Mesendoderm (in vitro differentiated cells): ENCODE measurements around the gene COX8C.

Experiments used
- DNase-seq: peaks from one replicate; pipeline ENCODE4 v3.0.0; 2013
- H2AK5ac ChIP-seq: 2 replicates; pipeline ENCODE4 v1.6.1; 2013; ENCODE audit warnings: low read length, inconsistent platforms
- H2BK120ac ChIP-seq: 2 replicates; pipeline ENCODE4 v1.6.1; 2013; ENCODE audit warnings: low read depth, mild to moderate bottlenecking, low read length, moderate library complexity, mixed read lengths
- H2BK15ac ChIP-seq: replicated peaks from 2 replicates; pipeline ENCODE4 v1.6.1; 2013; ENCODE audit warnings: low read depth, mild to moderate bottlenecking, moderate library complexity
- H2BK5ac ChIP-seq: 2 replicates; pipeline ENCODE4 v1.6.1; 2013; ENCODE audit warnings: low read length, inconsistent platforms
- H3K18ac ChIP-seq: 2 replicates; pipeline ENCODE4 v1.6.1; 2013; ENCODE audit warnings: mild to moderate bottlenecking, low read length, mixed read lengths
- H3K23ac ChIP-seq: one replicate; pipeline ENCODE4 v1.6.1; 2013; ENCODE audit warnings: low read length
- H3K27ac ChIP-seq: 2 replicates; pipeline ENCODE4 v1.5.1; 2013; ENCODE audit warnings: low read depth, mild to moderate bottlenecking, inconsistent platforms, low read length, moderate library complexity
- H3K27me3 ChIP-seq: 2 replicates; pipeline ENCODE4 v1.6.1; 2013; ENCODE audit warnings: low read length, control low read depth, mild to moderate bottlenecking, inconsistent platforms; ENCODE audit not compliant: insufficient read depth, poor library complexity
- H3K36me3 ChIP-seq: 2 replicates; pipeline ENCODE4 v1.6.1; 2013; ENCODE audit warnings: low read length, inconsistent platforms; ENCODE audit not compliant: control insufficient read depth, insufficient read depth
- H3K4ac ChIP-seq: one replicate; pipeline ENCODE4 v1.6.1; 2013; ENCODE audit warnings: low read depth, mild to moderate bottlenecking, low read length, moderate library complexity
- H3K4me1 ChIP-seq: 2 replicates; pipeline ENCODE4 v1.6.1; 2013; ENCODE audit warnings: low read depth, low read length, inconsistent platforms; ENCODE audit not compliant: control insufficient read depth
- H3K4me2 ChIP-seq: 2 replicates; pipeline ENCODE4 v1.6.1; 2013; ENCODE audit warnings: low read length
- H3K4me3 ChIP-seq: 2 replicates; pipeline ENCODE4 v1.5.1; 2013; ENCODE audit warnings: mild to moderate bottlenecking, low read length
- H3K56ac ChIP-seq: one replicate; pipeline ENCODE4 v1.6.1; 2013; ENCODE audit warnings: low read length
- H3K79me1 ChIP-seq: 2 replicates; pipeline ENCODE4 v1.6.1; 2013; ENCODE audit warnings: low read length, inconsistent platforms
- H3K79me2 ChIP-seq: 2 replicates; pipeline ENCODE4 v1.6.1; 2013; ENCODE audit warnings: mild to moderate bottlenecking, low read length; ENCODE audit not compliant: control insufficient read depth, insufficient read depth
- H3K9ac ChIP-seq: 2 replicates; pipeline ENCODE4 v1.6.1; 2013; ENCODE audit warnings: low read length, inconsistent platforms
- H4K5ac ChIP-seq: one replicate; pipeline ENCODE4 v1.6.1; 2013; ENCODE audit warnings: low read length
- H4K8ac ChIP-seq: one replicate; pipeline ENCODE4 v1.6.1; 2013; ENCODE audit warnings: low read depth, mild to moderate bottlenecking, control low read depth, low read length, moderate library complexity
- WGBS: extraction: QIAGEN DNeasy Blood & Tissue Kit; methylation state at CpG from one replicate; pipeline ENCODE4 v1.1.7; 2013; ENCODE audit warnings: low lambda C conversion rate, missing lambda C conversion rate; ENCODE audit not compliant: insufficient coverage; ENCODE audit errors: extremely low coverage; 5-methylcytosine and 5-hydroxymethylcytosine counted together

COX8C gene

GRCh38 chr14:93309427-93309966 lies 37.5 kb upstream of the COX8C start:
- H3K56ac ChIP-seq: no peak overlapping the region
- no peaks in the 10 kb centered on the region for H3K36me3 ChIP-seq
- H3K23ac ChIP-seq: no peak overlapping the region
- no peak overlapping the region for H3K27ac ChIP-seq
- no peak overlapping the region for H2AK5ac ChIP-seq
- no peaks in the 10 kb centered on the region for H3K27me3 ChIP-seq
- H3K79me1 ChIP-seq: peaks cover 11% of the 10 kb centered on the region
- DNase-seq: no peak
- H4K8ac ChIP-seq: no peak overlapping the region
- no peak overlapping the region for H2BK15ac ChIP-seq
- H3K4ac ChIP-seq: no peak overlapping the region
- H3K4me1 ChIP-seq: no peaks in the 10 kb centered on the region
- H3K79me2 ChIP-seq: peaks cover 24% of the 10 kb centered on the region
- no peak overlapping the region for H3K9ac ChIP-seq
- H2BK120ac ChIP-seq: no peak overlapping the region
- H3K18ac ChIP-seq: no peak overlapping the region
- H2BK5ac ChIP-seq: no peak overlapping the region
- H3K4me3 ChIP-seq: no peak overlapping the region
- H3K4me2 ChIP-seq: no peak overlapping the region
- no CpG with 5 or more reads among the region's 2 CpGs for WGBS
- H4K5ac ChIP-seq: no peak overlapping the region

GRCh38 chr14:93311082-93311481 lies 35.9 kb upstream of the COX8C start:
- no peak overlapping the region for H4K8ac ChIP-seq
- no peak overlapping the region for H2BK5ac ChIP-seq
- H3K27ac ChIP-seq: no peak overlapping the region
- H4K5ac ChIP-seq: no peak overlapping the region
- no peak overlapping the region for H3K4ac ChIP-seq
- H2AK5ac ChIP-seq: no peak overlapping the region
- H2BK120ac ChIP-seq: no peak overlapping the region
- H3K79me1 ChIP-seq: peaks cover 10% of the 10 kb centered on the region
- H3K23ac ChIP-seq: no peak overlapping the region
- peaks cover 17% of the 10 kb centered on the region for H3K79me2 ChIP-seq
- H3K27me3 ChIP-seq: no peaks in the 10 kb centered on the region
- H3K4me1 ChIP-seq: no peaks in the 10 kb centered on the region
- DNase-seq: no peak
- no peak overlapping the region for H2BK15ac ChIP-seq
- WGBS: no CpG with 5 or more reads among the region's 1 CpG
- H3K18ac ChIP-seq: no peak overlapping the region
- H3K9ac ChIP-seq: no peak overlapping the region
- no peak overlapping the region for H3K4me3 ChIP-seq
- H3K4me2 ChIP-seq: no peak overlapping the region
- no peak overlapping the region for H3K56ac ChIP-seq
- no peaks in the 10 kb centered on the region for H3K36me3 ChIP-seq

GRCh38 chr14:93315575-93315974 lies 31.4 kb upstream of the COX8C start:
- no peak overlapping the region for H2BK15ac ChIP-seq
- H3K79me1 ChIP-seq: peaks cover 11% of the 10 kb centered on the region
- peaks cover 2% of the 10 kb centered on the region for H3K4me1 ChIP-seq
- H3K4me2 ChIP-seq: no peak overlapping the region
- H3K79me2 ChIP-seq: peaks cover 39% of the 10 kb centered on the region
- H2BK5ac ChIP-seq: no peak overlapping the region
- H3K9ac ChIP-seq: no peak overlapping the region
- H3K4ac ChIP-seq: no peak overlapping the region
- no peak overlapping the region for H3K23ac ChIP-seq
- no peak overlapping the region for H3K56ac ChIP-seq
- no peak for DNase-seq
- H3K27ac ChIP-seq: no peak overlapping the region
- no peak overlapping the region for H3K4me3 ChIP-seq
- H3K18ac ChIP-seq: no peak overlapping the region
- no peak overlapping the region for H2BK120ac ChIP-seq
- H4K8ac ChIP-seq: no peak overlapping the region
- no peak overlapping the region for H2AK5ac ChIP-seq
- H4K5ac ChIP-seq: no peak overlapping the region
- H3K27me3 ChIP-seq: no peaks in the 10 kb centered on the region
- H3K36me3 ChIP-seq: no peaks in the 10 kb centered on the region

- H2AK5ac ChIP-seq: no peak overlapping the region
- H3K79me1 ChIP-seq: peaks cover 9% of the 10 kb centered on the region
- no peak overlapping the region for H3K4me3 ChIP-seq
- no peak overlapping the region for H3K27ac ChIP-seq
- H3K18ac ChIP-seq: no peak overlapping the region
- DNase-seq: no peak
- H3K56ac ChIP-seq: no peak overlapping the region
- no peak overlapping the region for H4K8ac ChIP-seq
- no peak overlapping the region for H3K4me2 ChIP-seq
- H3K9ac ChIP-seq: no peak overlapping the region
- H2BK5ac ChIP-seq: no peak overlapping the region
- no peak overlapping the region for H3K23ac ChIP-seq
- H2BK120ac ChIP-seq: no peak overlapping the region
- no peaks in the 10 kb centered on the region for H3K27me3 ChIP-seq
- H3K79me2 ChIP-seq: peaks cover 41% of the 10 kb centered on the region
- H4K5ac ChIP-seq: no peak overlapping the region
- H3K4me1 ChIP-seq: peaks cover 2% of the 10 kb centered on the region
- WGBS: no CpG with 5 or more reads among the region's 4 CpGs
- no peak overlapping the region for H3K4ac ChIP-seq
- no peaks in the 10 kb centered on the region for H3K36me3 ChIP-seq
- H2BK15ac ChIP-seq: no peak overlapping the region
These were observed 30.3 kb upstream of the COX8C start for GRCh38 chr14:93316716-93317115.

GRCh38 chr14:93317210-93317874 lies 29.6 kb upstream of the COX8C start:
- Histone ChIP-seq H3K18ac (no peak overlapping the region), H3K79me2 (peaks cover 45% of the 10 kb centered on the region), H3K56ac (no peak overlapping the region), H3K27me3 (no peaks in the 10 kb centered on the region), H2BK5ac (no peak overlapping the region), H4K5ac (no peak overlapping the region), H3K9ac (no peak overlapping the region), H2BK15ac (no peak overlapping the region), H2BK120ac (no peak overlapping the region), H3K27ac (peak overlapping the region; percentile 5), H3K4me1 (peaks cover 2% of the 10 kb centered on the region), H3K4me2 (no peak overlapping the region), H3K4ac (no peak overlapping the region), H2AK5ac (no peak overlapping the region), H3K23ac (no peak overlapping the region), H3K79me1 (peaks cover 9% of the 10 kb centered on the region), H4K8ac (no peak overlapping the region), H3K36me3 (no peaks in the 10 kb centered on the region), H3K4me3 (no peak overlapping the region)
- DNase-seq: no peak
- no CpG with 5 or more reads among the region's 7 CpGs for WGBS
